ENCODE results near the gene GCH1.
"Not testable (repeated sequence)": the region's sequence is repeated elsewhere in the genome, so short reads cannot be mapped to it uniquely, and the experiment has no call there.

The GCH1 gene

DNA sequence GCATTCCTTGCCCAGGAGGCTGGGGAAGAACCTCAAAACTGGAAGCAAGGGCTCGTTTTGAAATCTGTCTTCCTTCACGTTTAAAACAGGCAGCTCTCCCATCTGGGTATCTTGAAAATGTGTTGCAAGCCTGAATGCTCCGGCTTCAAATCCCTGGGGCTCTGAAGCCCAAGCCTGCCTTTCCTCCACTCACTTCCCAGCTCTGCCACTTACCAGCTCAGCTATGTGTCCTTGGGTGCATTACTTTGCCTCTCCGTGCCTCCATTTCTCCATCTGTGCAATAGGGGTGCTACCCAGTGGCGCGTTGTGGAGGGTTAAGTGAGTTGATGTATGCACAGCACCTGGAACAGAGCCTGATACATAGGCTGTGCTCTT lies 97.6 kb downstream of the GCH1 start:
- DNase-seq (ENCODE audit: low read depth, low spot score): no peak
- no peaks in the 10 kb centered on the region for H3K9me3 ChIP-seq (ENCODE audit: insufficient read depth, low read length)
- H3K27me3 ChIP-seq (ENCODE audit: insufficient read depth, insufficient read length): peaks cover 22% of the 10 kb centered on the region
- no peak overlapping the region for H3K4me3 ChIP-seq (ENCODE audit: insufficient read length, low read depth)
- peaks cover 11% of the 10 kb centered on the region for H3K4me1 ChIP-seq (ENCODE audit: insufficient read depth, insufficient read length)
- no peak for TF ChIP-seq YY1 (IDR thresholded peaks at IDR 0.05; ENCODE audit: insufficient read depth, insufficient read length)
- TF ChIP-seq SUZ12 (IDR thresholded peaks at IDR 0.05; ENCODE audit: extremely low read depth, insufficient read depth, insufficient read length): no peak
- TF ChIP-seq ZNF274 (IDR thresholded peaks at IDR 0.05; ENCODE audit: low read depth, low read length): no peak
- H3K36me3 ChIP-seq (ENCODE audit: insufficient read depth, insufficient read length, low read length): no peaks in the 10 kb centered on the region
- H3K9ac ChIP-seq (ENCODE audit: insufficient read length, low read depth): peak overlapping the region; percentile 11

DNA sequence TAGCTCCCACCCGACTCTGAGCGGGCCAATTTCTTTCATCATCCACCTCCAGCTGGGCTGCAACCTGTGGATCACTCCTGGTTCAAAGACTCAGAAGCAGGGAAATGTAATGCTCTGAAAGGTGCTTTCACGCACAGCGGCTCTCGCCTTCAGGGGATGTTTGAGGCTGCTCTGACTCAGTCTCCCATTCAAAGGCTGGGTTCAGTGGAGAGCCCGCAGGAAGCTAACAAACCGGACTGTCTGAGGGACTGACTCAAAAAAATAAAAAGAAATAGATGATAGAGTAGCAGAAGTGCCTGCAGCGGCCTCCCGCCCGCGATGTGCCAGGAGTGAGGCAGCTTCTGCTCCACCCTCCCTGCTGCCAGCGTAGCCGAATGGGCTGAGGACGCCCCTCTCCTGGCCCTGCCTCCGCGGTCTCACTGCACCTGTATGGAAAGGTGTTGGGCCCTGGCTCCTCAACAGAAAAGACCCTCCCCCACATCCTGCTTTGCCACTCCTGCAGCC lies 98.0 kb downstream of the GCH1 start:
- H3K4me3 ChIP-seq (ENCODE audit: insufficient read length, low read depth): no peak overlapping the region
- H3K36me3 ChIP-seq (ENCODE audit: insufficient read depth, insufficient read length, low read length): no peaks in the 10 kb centered on the region
- peaks cover 22% of the 10 kb centered on the region for H3K27me3 ChIP-seq (ENCODE audit: insufficient read depth, insufficient read length)
- no peak for TF ChIP-seq ZNF274 (IDR thresholded peaks at IDR 0.05; ENCODE audit: low read depth, low read length)
- no peak for TF ChIP-seq SUZ12 (IDR thresholded peaks at IDR 0.05; ENCODE audit: extremely low read depth, insufficient read depth, insufficient read length)
- TF ChIP-seq YY1 (IDR thresholded peaks at IDR 0.05; ENCODE audit: insufficient read depth, insufficient read length): no peak
- DNase-seq (ENCODE audit: low read depth, low spot score): no peak
- peaks cover 11% of the 10 kb centered on the region for H3K4me1 ChIP-seq (ENCODE audit: insufficient read depth, insufficient read length)
- H3K9ac ChIP-seq (ENCODE audit: insufficient read length, low read depth): peak overlapping the region; percentile 11
- no peaks in the 10 kb centered on the region for H3K9me3 ChIP-seq (ENCODE audit: insufficient read depth, low read length)

DNA sequence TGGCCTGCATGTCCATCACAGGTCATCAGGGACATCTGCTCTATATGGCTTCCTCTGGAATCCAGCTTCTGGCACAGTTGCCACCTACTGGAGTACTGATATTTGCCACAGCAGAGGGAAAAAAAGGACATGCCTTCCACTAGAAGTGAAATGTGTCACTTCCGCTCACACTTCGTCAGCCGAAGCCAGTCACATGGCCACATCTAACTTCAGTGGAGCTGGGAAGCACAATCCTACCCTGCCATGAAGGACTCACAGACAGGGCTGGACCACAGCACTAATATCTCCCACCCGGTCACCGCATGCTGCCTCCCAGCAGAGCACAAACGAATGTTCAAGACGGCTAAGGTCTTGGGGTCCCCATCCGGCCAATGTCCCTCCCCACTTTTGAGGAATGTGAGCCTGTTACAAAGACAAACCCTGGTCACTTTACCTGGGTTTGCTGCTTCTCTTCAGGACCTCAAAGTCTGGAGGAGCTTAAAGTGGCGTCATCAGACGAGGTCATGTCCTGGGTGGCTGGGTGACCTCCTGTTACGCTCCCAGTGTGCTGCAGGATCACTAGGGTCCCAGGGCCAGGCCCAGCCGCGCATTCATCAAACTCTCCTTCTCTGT lies 98.6 kb downstream of the GCH1 start:
- Histone ChIP-seq H3K27me3 (ENCODE audit: insufficient read depth, insufficient read length) (peaks cover 22% of the 10 kb centered on the region), H3K4me3 (ENCODE audit: insufficient read length, low read depth) (no peak overlapping the region), H3K9me3 (ENCODE audit: insufficient read depth, low read length) (no peaks in the 10 kb centered on the region), H3K4me1 (ENCODE audit: insufficient read depth, insufficient read length) (peaks cover 11% of the 10 kb centered on the region), H3K9ac (ENCODE audit: insufficient read length, low read depth) (no peak overlapping the region), H3K36me3 (ENCODE audit: insufficient read depth, insufficient read length, low read length) (no peaks in the 10 kb centered on the region)
- no peak for TF ChIP-seq SUZ12 (IDR thresholded peaks at IDR 0.05; ENCODE audit: extremely low read depth, insufficient read depth, insufficient read length)
- no peak for TF ChIP-seq YY1 (IDR thresholded peaks at IDR 0.05; ENCODE audit: insufficient read depth, insufficient read length)
- no peak for TF ChIP-seq ZNF274 (IDR thresholded peaks at IDR 0.05; ENCODE audit: low read depth, low read length)
- DNase-seq (ENCODE audit: low read depth, low spot score): no peak

DNA sequence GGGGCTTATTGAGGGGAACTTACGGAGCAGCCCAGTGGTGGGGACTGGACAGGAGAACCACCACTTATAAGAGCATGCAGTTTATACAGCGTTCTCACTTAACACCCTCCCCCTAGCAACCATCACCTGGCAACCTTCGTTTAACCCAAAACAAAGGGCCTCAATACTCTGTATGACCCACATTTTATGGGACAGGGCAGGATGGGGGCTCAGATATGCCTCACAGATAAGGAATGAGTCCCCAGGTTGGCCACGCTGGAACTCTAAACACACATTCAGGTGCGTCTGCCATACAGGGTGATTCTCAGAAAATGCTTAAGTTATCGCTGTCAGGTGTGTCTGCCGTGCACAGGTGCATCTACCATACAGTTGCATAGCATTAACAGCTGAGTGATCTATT lies 99.2 kb downstream of the GCH1 start:
- Histone ChIP-seq H3K4me1 (ENCODE audit: insufficient read depth, insufficient read length) (peaks cover 11% of the 10 kb centered on the region), H3K4me3 (ENCODE audit: insufficient read length, low read depth) (no peak overlapping the region), H3K9ac (ENCODE audit: insufficient read length, low read depth) (no peak overlapping the region), H3K9me3 (ENCODE audit: insufficient read depth, low read length) (no peaks in the 10 kb centered on the region), H3K36me3 (ENCODE audit: insufficient read depth, insufficient read length, low read length) (no peaks in the 10 kb centered on the region), H3K27me3 (ENCODE audit: insufficient read depth, insufficient read length) (peaks cover 22% of the 10 kb centered on the region)
- TF ChIP-seq YY1 (IDR thresholded peaks at IDR 0.05; ENCODE audit: insufficient read depth, insufficient read length) (no peak), ZNF274 (IDR thresholded peaks at IDR 0.05; ENCODE audit: low read depth, low read length) (no peak), SUZ12 (IDR thresholded peaks at IDR 0.05; ENCODE audit: extremely low read depth, insufficient read depth, insufficient read length) (no peak)
- DNase-seq (ENCODE audit: low read depth, low spot score): no peak

DNA sequence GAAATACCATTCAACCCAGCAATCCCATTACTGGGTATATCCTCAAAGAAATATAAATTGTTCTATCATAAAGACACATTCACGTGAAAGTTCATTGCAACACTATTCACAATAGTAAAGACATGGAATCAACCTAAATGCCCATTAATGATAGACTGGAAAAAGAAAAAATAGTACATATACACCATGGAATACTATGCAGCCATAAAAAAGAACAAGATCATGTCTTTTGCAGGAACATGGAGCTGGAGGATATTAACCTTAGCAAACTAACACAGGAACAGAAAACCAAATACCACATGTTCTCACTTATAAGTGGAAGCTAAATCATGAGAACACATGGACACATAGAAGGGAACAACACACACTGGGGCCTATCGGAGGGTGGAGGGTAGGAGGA lies 101.1 kb downstream of the GCH1 start:
- not testable (repeated sequence) for H3K4me3 ChIP-seq (ENCODE audit: insufficient read length, low read depth); DNase-seq (ENCODE audit: low read depth, low spot score); H3K36me3 ChIP-seq (ENCODE audit: insufficient read depth, insufficient read length, low read length); H3K9me3 ChIP-seq (ENCODE audit: insufficient read depth, low read length); H3K9ac ChIP-seq (ENCODE audit: insufficient read length, low read depth)
- Histone ChIP-seq H3K4me1 (ENCODE audit: insufficient read depth, insufficient read length) (peaks cover 11% of the 10 kb centered on the region), H3K27me3 (ENCODE audit: insufficient read depth, insufficient read length) (peaks cover 22% of the 10 kb centered on the region)

DNA sequence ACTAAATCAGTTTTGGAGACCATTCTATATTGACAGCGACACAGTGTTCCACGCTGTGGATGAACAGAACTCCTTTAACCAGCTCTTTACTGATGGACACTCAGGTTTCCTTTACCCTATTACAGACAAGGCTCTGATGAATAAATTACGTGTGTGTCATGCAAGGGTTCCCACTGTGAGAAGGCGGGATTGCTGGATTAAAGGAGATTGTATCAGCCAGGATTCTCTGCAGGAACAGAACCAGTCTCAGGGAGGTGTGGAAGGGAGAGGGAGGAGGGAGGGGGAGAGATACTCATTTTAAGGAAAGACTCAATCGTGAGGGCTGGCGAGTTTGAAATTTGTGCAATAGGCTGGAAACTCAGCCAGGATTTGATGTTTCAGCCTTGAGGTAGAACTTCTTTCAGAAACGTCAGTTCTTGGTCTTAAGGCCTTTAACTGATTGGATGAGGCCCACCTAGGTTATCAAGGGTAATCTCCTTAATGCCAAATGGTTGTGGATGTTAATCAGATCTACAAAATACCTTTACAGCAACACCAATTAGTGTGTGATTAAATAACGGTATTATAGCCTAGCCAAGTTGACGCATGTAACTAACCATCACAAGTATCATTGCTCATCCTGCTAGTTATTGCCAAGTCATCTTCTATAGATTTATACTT lies 104.0 kb downstream of the GCH1 start:
- no peak overlapping the region for H3K9ac ChIP-seq (ENCODE audit: insufficient read length, low read depth)
- TF ChIP-seq ZNF274 (IDR thresholded peaks at IDR 0.05; ENCODE audit: low read depth, low read length) (no peak), YY1 (IDR thresholded peaks at IDR 0.05; ENCODE audit: insufficient read depth, insufficient read length) (no peak), SUZ12 (IDR thresholded peaks at IDR 0.05; ENCODE audit: extremely low read depth, insufficient read depth, insufficient read length) (no peak)
- H3K4me1 ChIP-seq (ENCODE audit: insufficient read depth, insufficient read length): no peaks in the 10 kb centered on the region
- peaks cover 3% of the 10 kb centered on the region for H3K27me3 ChIP-seq (ENCODE audit: insufficient read depth, insufficient read length)
- DNase-seq (ENCODE audit: low read depth, low spot score): no peak
- H3K36me3 ChIP-seq (ENCODE audit: insufficient read depth, insufficient read length, low read length): no peaks in the 10 kb centered on the region
- H3K9me3 ChIP-seq (ENCODE audit: insufficient read depth, low read length): peaks cover 11% of the 10 kb centered on the region
- H3K4me3 ChIP-seq (ENCODE audit: insufficient read length, low read depth): no peak overlapping the region

DNA sequence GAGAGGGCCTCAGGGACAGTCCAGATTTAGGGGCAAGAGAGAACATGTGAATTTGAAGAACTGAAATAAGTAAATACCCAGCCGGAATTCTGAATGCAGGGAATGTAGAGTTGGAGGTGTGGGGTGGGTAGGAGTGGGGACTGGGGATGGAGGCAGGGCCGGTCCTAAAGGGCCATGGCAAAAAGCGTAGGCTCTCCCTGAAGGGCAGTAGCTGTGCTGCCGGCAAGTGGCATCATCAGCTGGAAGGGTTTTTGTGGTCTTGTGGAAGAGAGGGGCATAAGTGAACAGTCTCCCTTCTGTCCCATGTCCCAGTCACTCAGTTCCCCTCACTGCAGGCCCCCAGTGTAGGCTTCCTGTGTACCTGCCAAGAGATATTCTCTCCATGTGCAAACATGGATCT lies 104.6 kb downstream of the GCH1 start:
- DNase-seq (ENCODE audit: low read depth, low spot score): no peak
- TF ChIP-seq SUZ12 (IDR thresholded peaks at IDR 0.05; ENCODE audit: extremely low read depth, insufficient read depth, insufficient read length): no peak
- TF ChIP-seq ZNF274 (IDR thresholded peaks at IDR 0.05; ENCODE audit: low read depth, low read length): no peak
- no peak for TF ChIP-seq YY1 (IDR thresholded peaks at IDR 0.05; ENCODE audit: insufficient read depth, insufficient read length)
- Histone ChIP-seq H3K4me1 (ENCODE audit: insufficient read depth, insufficient read length) (no peaks in the 10 kb centered on the region), H3K36me3 (ENCODE audit: insufficient read depth, insufficient read length, low read length) (peaks cover 2% of the 10 kb centered on the region), H3K9ac (ENCODE audit: insufficient read length, low read depth) (no peak overlapping the region), H3K9me3 (ENCODE audit: insufficient read depth, low read length) (peaks cover 11% of the 10 kb centered on the region), H3K4me3 (ENCODE audit: insufficient read length, low read depth) (no peak overlapping the region), H3K27me3 (ENCODE audit: insufficient read depth, insufficient read length) (no peaks in the 10 kb centered on the region)

Measured in NT2/D1 (cell line).